Panc1 (cell line): ENCODE data around the gene SCAMP5. TPM values are rescaled to one million over a fixed set of nuclear protein-coding genes. Genes with fewer than 3 reads are reported as not detected.

Experiments
- ATAC-seq: fragments of 200-7000 bp; cut with Tn5 transposase; 2 replicates; pipeline ENCODE4 v1.9.1; 2020; ENCODE audit warnings: mild to moderate bottlenecking, moderate library complexity
- BruUV-seq: library from RNA; stranded (reverse); fragments of 400-500 nt; replicated peaks from 2 replicates; lab custom pipeline; 2021; lab: Mats Ljungman, UMichigan
- CTCF ChIA-PET: fragments of 300-600 bp; sonication (Branson Sonifier 250); formaldehyde crosslinking; loops from one replicate; lab custom pipeline; 2022; ENCODE audit warnings: antibody characterized with exemption; lab: Charles Lee
- POLR2A ChIA-PET: fragments of 300-600 bp; sonication (Branson Sonifier 250); formaldehyde crosslinking; loops from one replicate; lab custom pipeline; 2022; ENCODE audit warnings: antibody characterized with exemption; lab: Charles Lee
- DNase-seq: peaks from one replicate; pipeline ENCODE4 v3.0.0-alpha.2; 2010; ENCODE audit warnings: low read depth, low spot score
- H3K27ac ChIP-seq: 2 replicates; pipeline ENCODE4 v1.5.1; 2011; ENCODE audit warnings: mild to moderate bottlenecking, low read length, inconsistent platforms
- H3K27me3 ChIP-seq: fragments of 200-500 bp; sonication (Bioruptor generic); 2 replicates; pipeline ENCODE4 v1.6.0; 2014; ENCODE audit warnings: low read length, inconsistent platforms; ENCODE audit not compliant: control insufficient read depth, insufficient read depth
- H3K36me3 ChIP-seq: fragments of 200-500 bp; sonication (Bioruptor generic); 2 replicates; pipeline ENCODE4 v1.5.1; 2014; ENCODE audit warnings: inconsistent platforms, mild to moderate bottlenecking, low read length, moderate library complexity; ENCODE audit not compliant: control insufficient read depth, insufficient read depth
- H3K4me1 ChIP-seq: 2 replicates; pipeline ENCODE4 v1.5.1; 2011; ENCODE audit warnings: inconsistent platforms, mild to moderate bottlenecking, low read length, moderate library complexity; ENCODE audit not compliant: control insufficient read depth, insufficient read depth
- H3K4me3 ChIP-seq, 2 experiments: 2 replicates each; pipeline ENCODE4 v1.5.1; 2011 to 2012; ENCODE audit warnings: low read depth in 2 of 2, low read length in 2 of 2, mild to moderate bottlenecking in 2 of 2, inconsistent platforms in 1 of 2, moderate library complexity in 1 of 2
- H3K9me3 ChIP-seq: fragments of 200-500 bp; sonication (Bioruptor generic); 2 replicates; pipeline ENCODE4 v1.5.1; 2014; ENCODE audit warnings: low read depth, mild to moderate bottlenecking, inconsistent platforms, low read length, moderate library complexity; ENCODE audit not compliant: control insufficient read depth, insufficient read depth
- CTCF ChIP-seq: fragments of 450-650 bp; IDR thresholded peaks from 2 replicates; pipeline ENCODE4 v1.5.1; 2017; ENCODE audit warnings: mild to moderate bottlenecking
- POLR2AphosphoS5 ChIP-seq: IDR thresholded peaks from 2 replicates; pipeline ENCODE4 v1.6.1; 2012; ENCODE audit warnings: mild to moderate bottlenecking, low read depth, low read length, moderate library complexity
- REST ChIP-seq, 2 experiments: IDR thresholded peaks; 2 replicates each; pipeline ENCODE4 v1.6.1; 2011 to 2012; ENCODE audit warnings: low read depth in 2 of 2, control low read depth in 1 of 2, low read length in 1 of 2, mild to moderate bottlenecking in 1 of 2, moderate library complexity in 1 of 2; ENCODE audit not compliant: insufficient read depth in 1 of 2
- SIN3A ChIP-seq: IDR thresholded peaks from 2 replicates; pipeline ENCODE4 v1.6.1; 2012; ENCODE audit warnings: low read depth, mild to moderate bottlenecking, low read length, moderate library complexity, borderline replicate concordance; ENCODE audit not compliant: insufficient read depth
- TCF7L2 ChIP-seq: IDR thresholded peaks from 2 replicates; pipeline ENCODE4 v1.6.1; 2011; ENCODE audit warnings: mild to moderate bottlenecking, low read depth, low read length, inconsistent platforms
- in situ Hi-C: cut with HindIII; loops from 2 replicates; pipeline ENCODE4 v1.10.0; 2016; ENCODE audit warnings: low sequenced_read_pairs, low pct_unique_long_range_greater_than_20kb
- intact Hi-C: fragments of 100-400 bp; cut with micrococcal nuclease; formaldehyde crosslinking; loops from one replicate; pipeline ENCODE4 v1.10.0; 2022; ENCODE audit not compliant: unreplicated experiment
- total RNA-seq: library from RNA; stranded (reverse); gene quantifications from one replicate; pipeline ENCODE4 v1.2.1, GENCODE V29; 2021; ENCODE audit not compliant: unreplicated experiment

Gene SCAMP5
- total RNA-seq, 1 experiment from 2014 or later = 11.2 TPM

DNA sequence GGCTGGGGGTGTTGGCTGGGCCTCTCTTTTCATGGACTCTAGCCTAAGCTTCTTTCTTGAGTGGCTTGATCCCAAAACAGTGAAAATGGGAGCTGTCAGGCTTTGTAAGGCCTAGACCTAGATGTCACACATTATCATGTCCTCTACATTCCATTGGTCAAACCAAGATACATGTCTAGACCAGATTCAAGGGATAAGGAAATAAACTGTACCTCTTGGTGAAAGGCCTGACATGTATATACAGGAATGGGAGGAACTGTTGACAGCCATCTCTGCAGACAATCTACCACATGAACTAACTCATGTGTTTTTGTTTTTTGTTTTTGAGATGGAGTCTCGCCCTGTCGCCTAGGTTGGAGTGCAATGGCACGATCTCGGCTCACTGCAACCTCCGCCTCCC lies 27.7 kb upstream of the SCAMP5 start:
- BruUV-seq = no TSS peak
- Histone ChIP-seq H3K27me3 (no peaks in the 10 kb centered on the region), H3K4me3 (no peak overlapping the region), H3K9me3 (no peaks in the 10 kb centered on the region), H3K36me3 (no peaks in the 10 kb centered on the region), H3K27ac (no peak overlapping the region), H3K4me1 (0 out of 2 replicates have a peak, but pooled peaks cover 8% of the 10 kb centered on the region)
- no peak for ATAC-seq
- intact Hi-C loops = no loop called here
- DNase-seq = no peak
- CTCF ChIA-PET = interaction anchor here (0.6 kb wide), 2 partner anchors 7 to 1963 kb away, joined by 3 to 4 read pairs; no protein-coding TSS in a partner anchor
- in situ Hi-C loops = no loop called here
- POLR2A ChIA-PET = interaction anchor here (0.6 kb wide), 1 partner anchor 203 kb away, joined by 3 read pairs; no protein-coding TSS in a partner anchor
- TF ChIP-seq REST (IDR thresholded peaks at IDR 0.05; ENCODE audit: insufficient read depth in 1 of 2, low read depth in 2 of 2, low read length in 1 of 2) (no peak), CTCF (no peak), TCF7L2 (no peak), POLR2AphosphoS5 (no peak), SIN3A (no peak)

DNA sequence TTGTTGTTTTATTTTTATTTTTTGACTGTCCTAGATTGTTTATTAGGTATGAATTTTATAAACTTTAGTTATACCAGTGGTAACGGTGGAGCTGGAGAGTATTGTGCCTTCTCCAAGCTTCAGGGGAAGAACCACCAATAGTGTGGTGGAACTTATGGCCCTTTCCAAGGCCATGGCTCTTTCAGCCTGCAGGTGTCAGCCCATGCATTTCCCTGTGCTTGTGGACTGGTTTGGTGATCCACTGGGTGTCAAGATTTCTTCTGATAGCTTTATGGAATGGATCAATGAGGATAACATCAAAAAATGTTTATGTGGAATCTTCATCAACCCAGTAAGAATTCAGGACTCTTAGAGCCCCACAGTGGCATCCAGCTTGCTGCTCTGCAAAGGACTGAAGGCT lies 19.2 kb upstream of the SCAMP5 start:
- Histone ChIP-seq H3K4me1 (no peaks in the 10 kb centered on the region), H3K27ac (no peak overlapping the region), H3K9me3 (no peaks in the 10 kb centered on the region), H3K4me3 (no peak overlapping the region), H3K27me3 (no peaks in the 10 kb centered on the region), H3K36me3 (no peaks in the 10 kb centered on the region)
- ChIA-PET POLR2A (no interaction called here), CTCF (no interaction called here)
- DNase-seq (no peak), ATAC-seq (no peak)
- in situ Hi-C loops (no loop called here), intact Hi-C loops (no loop called here)
- TF ChIP-seq CTCF (no peak), TCF7L2 (no peak), POLR2AphosphoS5 (no peak), SIN3A (no peak)
- no TSS peak for BruUV-seq
